AG08395 (cell line): ENCODE data around the gene PAX3.
A peak's percentile ranks its signal among the peaks of the same experiment; 100 is the strongest.

ENCODE experiments used
- DNase-seq: peaks from one replicate; pipeline ENCODE4 v3.0.0; 2012; ENCODE audit warnings: mixed read lengths, low spot score

PAX3 gene

DNA sequence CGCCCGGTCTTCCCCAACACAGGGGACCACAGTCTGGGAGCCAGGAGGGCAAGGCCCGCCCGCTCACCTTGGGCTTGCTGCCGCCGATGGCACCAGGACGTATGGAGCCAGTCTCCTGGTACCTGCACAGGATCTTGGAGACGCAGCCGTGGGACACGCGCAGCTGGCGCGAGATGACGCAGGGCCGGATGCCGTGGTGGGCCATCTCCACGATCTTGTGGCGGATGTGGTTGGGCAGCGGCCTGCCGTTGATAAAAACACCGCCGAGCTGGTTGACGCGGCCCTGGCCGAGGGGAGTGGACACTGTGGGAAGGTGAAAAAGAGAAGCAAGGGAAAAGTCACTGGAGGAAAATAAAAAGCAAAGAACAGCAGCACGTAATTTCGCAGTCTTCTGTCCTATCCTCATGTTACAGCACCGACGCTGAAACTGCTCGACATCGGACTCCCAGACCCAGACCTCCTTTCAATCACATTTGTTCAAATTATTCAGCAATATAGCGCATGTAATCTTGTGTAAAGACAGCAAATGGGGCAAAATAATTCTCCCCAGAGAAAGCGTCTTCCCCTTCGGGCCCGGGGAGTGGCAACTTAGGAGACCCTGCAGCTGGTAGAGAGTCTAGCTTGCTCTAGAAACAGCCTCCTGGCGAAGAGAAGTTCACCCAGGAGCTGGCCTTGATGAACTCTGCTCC is 1.7 kb downstream of the PAX3 start:
- no peak for DNase-seq

DNA sequence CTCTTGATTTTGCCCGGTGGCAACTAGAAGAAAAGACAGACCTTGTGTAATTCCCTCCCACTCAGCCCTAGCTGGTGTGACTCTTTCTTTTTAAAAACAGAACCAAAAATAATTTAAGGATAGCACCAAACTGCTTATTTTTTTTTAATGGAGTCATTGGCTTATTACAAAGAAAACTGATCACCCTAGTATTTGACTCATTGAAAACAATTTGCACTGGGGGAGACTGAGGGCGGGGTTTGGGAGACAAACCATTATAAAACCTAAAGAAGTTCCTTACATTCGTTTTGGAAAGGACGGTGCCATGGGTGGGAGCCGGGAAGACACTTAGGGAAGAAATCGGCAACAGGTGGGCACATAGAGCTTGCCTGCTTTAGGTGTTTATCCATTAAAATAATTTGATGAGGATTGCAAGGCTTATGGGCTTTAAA is 2.5 kb downstream of the PAX3 start:
- no peak for DNase-seq

DNA sequence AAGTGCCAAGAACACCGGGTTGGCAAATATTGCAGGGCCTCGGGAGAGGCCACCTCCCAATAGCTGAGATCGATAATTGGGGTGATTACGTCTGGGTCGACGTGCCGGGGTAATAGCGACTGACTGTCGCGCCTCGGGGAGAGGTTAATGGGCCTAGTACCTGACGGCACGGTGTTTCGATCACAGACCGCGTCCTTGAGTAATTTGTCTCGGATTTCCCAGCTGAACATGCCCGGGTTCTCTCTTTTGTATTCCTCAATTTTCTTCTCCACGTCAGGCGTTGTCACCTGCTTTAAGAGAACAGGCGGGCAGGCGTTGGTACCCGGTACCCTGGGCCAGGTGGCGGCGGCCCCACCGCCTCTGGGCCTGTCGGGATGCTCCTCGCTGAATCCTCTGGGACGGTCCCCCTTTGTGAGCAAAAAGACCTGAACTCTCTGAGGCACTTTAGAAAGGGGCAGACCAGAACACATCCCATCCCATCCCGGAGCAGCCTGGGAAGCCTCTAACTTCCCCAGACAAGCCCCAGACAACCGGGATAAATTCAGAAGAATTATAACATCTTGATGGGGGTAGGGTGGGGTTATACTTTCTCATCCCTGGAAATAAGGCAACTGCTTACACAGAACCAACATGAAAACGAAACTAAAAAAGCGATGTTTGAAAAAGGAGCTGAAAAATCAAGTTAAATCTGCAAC is 3.3 kb downstream of the PAX3 start:
- no peak for DNase-seq

DNA sequence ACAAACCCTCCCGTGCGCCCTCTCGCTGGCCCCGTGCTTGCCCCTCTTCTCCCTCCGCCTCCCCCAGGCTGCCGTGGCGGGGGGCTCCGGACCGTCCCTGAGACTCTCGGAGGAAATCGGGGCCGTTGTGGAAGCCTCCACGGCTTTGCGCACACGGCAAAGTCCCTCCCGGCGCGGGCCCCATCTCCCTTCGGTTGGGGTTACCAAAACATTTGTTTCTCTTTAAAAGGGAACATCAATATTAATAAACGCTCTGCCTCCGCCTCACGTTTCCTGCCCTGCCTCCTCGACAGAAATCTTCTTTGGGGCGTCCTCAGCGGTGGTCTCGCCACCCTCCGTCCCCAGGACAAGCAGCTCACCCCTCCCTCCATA is 3.8 kb downstream of the PAX3 start:
- DNase-seq: no peak

DNA sequence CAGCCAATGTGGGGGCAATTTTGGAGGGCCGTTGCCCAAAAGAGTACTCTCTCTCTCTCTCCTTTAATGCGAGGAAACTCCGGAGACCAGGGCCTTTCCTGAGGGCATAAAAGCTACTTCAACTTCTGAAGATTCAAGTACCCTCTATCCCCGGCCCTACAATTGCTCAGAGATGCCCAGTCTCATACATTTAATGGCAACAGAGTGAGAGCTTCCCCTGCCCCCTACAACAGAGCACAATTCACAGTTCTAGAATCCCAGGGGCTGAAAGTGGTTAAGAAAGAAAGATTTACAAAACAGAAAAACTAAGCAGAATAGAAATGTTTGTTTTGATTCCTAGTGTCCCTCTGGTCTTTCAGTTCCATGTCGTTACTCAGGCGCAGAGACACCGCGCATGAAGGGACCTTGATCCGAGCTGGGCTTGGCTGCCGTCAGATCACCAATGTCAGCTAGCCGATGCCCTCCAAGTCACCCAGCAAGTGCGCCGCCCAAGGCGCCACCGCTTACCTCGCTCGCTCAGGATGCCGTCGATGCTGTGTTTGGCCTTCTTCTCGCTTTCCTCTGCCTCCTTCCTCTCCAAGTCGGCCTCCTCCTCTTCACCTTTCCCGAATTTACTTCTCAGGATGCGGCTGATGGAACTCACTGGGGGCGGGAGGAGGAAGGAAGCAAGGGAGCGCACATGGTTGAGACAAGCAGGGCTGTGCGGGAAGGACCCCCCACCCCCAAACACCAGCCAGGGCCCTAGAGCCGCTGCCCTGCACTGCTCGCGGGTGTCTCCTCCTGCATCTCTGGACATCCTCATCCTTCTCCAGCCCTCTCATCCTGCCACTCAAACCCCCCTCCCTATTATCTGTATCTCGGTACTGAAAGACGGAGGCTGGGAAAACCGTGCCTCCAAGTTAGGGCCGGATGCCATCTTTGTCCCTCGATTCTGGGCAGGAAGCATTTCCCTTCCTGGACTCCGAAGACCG is 4.9 kb downstream of the PAX3 start:
- DNase-seq: no peak

DNA sequence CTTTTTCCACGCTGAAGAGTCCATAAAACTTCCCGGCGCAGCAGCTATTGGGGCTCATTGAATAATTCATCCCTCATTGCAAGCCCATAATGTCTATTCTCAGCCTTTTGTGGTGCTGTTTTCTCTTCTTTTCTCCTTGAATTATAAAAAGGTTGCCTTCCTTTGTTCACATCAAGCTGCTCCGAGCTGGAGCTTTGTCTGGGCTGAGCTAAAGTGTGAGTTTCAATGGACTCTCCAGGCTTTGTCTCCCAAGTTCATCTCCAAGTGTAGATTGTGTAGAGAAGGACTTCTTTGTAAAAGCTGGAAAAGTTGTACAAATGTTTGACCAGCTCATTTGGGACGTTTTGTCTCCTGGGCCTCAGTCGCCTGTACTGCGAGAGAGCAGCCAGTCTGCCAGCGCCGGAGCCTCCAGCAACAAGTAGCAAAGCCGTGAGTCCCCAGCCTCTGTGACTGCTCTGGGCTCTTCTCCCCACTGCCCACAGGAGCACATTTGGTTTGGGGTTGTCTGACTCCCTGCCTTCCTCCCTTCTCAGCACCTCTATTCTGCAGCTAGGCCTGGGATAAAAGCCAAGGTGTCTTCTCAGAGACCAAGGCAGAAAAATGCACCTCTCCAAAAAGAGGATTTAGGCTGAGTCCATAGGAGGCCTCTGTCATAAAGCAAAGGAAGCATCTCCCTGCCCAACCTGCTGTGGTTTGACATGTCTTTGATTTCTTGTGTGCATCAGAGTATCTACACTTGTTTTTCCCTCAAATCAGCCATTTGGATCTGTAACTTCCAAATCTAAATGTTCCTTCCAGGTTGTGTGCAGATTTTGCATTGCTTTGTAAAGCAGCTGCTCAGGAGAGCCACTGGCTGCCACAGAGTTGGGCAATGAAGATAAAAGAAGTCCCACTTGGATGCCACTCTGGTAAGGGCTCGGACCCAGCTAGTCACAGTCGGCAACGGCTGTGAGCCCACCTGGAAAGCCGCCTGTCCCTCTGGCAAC is 6.4 kb downstream of the PAX3 start:
- no peak for DNase-seq

DNA sequence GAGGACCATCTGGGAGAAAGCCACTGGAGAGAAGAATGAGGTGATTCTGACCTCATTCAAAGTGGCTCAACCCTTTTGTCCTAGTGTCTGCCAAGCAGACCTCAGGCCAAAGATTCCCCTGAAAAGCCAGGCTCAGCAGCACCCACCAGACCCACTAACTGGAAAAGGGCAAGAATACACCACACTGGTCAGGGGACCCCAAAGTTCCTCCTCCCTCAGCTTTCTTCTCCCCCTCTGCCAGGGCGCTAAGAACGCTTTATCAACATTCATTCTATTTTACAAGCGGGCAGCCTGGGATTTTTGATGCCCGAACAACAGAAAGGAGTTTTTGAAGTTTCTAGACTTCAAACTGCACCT is 7.3 kb downstream of the PAX3 start:
- DNase-seq: no peak

DNA sequence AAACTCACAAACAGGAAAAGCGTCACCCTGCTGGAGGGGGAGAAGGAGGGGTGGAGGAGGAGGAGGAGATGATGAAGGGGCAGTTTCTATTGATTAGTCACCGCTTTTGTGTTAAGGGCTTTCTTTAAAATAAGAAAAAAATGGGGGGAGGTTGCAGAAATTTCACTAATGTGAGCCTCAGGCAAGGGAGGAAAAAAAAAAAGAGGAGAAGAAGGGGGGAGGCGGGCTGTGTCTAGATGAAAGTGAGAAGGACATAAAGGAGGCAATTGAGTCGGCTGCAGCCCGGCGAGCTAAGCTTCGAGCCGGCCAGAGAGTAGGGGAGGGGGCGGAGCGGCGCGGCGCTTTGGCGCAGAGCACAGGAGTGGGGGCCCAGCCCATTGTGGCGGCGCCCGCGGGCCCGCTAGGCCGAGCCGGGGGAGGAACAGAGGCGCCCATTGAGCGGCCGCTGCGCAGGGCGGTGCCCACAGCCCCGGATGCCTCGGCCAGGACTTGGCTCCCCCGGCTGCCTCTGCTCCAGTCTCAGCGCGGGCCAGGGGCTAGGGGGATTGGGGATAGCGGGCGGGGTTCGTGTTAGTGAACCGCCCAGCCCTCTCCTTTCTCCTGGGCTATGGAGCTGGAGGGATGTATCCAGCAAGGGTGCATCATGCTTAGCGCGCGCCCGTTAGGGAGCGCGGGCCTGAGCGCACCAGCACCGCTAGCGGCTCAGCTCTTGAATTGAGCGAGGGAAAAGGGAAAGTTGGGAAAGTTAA is 7.9 kb downstream of the PAX3 start:
- DNase-seq: peak; percentile 79

DNA sequence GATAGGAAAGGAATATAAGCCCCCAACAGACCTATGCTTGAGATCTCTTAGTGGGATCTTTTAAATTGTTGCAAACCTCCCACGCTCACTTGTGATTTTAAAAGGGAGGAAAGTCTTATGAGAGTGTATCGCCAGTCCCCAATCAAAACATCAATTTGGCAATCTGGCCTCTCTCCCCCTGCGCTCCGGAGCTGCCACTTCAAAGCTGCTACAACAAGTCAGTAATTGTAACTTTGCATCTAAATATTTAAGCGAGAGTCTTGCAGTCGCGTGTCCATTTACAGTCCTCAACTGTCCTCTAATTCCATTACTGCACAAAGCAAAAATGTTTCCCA is 8.4 kb downstream of the PAX3 start:
- no peak for DNase-seq

DNA sequence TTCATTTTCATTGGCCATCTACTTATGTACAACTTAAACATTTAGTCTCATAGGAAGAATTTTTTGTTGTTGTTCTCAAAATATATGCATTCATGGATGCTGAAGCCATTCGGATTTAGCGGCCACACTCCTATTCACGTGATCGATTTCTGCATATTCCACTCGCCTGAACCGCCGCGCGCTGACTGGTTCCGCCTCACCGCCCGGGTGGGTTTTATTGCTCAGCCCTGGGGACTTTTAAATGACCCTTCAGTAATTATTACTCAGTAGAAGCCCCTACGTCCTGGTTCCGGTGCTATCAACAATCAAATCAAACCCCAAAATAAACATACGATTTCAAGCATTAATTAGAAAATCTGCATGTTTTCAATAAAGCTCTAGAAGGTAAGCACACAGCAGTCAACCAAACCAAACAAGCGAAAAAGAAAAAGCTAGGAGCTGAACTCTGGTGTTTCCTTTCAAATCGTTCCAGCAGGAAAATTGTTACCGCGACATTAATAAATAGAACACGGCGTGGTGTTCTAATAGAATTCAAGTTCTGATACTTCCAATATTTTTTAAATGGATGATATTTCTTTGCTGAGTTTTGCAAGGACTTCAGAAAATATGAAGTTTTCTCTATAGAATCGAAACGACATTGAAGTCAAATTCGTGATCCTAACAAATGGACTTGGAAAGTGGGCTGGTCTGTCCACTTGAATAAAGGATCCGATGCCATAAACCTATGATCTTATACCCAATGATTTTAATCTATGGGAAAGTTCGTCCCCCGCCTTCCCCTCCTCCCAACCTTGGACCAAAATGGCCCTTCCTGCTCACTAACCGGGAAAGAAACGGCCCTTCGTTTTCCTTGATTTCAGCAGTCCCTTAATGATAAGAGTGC is 9.3 kb downstream of the PAX3 start:
- no peak for DNase-seq

DNA sequence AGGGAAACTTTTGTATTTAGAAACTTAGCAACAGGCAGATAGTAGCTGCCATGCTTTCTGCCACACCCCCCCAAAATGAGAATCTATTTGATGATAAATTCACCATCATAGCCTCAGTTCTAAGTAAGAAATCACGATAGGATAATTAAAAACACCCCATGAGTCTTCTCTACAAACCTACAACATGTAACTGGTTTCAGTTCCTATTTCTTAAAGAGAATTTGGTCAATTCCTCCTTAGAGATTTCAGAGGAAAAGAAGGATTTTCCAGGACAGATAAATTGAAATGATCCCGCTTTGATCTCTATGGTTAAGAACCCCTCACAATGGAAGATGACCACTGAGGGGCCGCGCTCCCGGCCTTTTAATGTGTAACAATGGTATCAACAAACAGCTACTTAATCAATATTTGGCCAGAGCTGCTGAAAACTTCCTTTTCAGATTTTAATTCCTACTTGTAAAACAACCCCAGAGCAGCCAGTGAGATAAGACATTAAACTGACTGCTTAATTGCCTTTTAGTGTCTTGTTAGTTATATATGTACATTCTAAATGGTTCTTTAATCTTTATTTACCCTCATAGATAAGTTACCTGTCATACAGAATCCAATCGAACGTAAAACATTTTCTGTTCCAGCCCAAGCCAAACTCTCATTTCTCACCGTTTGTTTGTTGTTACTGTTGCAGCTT is 10.1 kb downstream of the PAX3 start:
- no peak for DNase-seq

DNA sequence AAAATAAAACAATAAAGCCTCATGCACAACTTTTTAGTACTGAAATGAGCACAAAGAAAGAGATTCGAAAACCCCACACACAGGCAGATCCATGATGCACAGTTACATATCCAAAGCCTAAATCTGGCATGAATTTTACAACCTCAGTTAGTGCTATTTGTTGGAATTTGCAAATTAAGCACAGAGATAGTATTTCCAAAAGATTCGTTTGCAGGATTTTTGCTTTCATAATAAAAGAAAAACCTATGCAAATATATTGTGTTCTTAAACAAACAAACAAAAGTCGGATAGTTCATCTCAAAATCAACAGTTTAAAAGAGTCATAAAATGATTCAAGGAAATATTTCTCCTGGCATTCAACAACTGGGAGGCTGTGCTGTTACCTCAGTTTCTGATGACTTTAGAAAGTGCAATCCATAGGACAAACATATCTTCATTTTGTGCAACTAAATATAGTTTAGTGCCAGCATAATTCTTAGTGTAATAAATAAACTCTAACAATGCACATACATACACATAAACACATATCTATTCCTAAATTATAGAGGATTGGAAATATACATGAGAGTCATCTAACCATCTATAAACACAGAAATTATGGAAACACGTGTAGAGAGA is 10.8 kb downstream of the PAX3 start:
- no peak for DNase-seq

DNA sequence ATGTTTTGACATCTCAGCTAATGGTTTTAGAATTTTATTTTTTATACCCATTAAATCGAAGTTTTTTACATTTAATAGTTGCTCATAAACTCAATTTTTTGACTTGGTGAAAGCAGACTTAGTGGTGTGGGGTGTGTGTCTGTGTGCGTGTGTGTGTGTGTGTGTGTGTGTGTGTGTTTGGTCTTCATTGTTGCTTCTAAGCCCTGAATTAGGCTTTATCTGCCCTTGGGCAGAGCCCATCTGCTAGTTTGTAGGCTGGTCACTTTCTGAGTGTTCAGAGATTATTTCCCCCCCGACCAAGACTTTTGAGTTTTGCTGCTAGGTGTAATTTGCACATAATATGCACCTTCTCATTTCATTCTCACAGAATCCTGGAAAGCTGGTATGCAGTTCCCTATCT is 14.3 kb downstream of the PAX3 start:
- no peak for DNase-seq

DNA sequence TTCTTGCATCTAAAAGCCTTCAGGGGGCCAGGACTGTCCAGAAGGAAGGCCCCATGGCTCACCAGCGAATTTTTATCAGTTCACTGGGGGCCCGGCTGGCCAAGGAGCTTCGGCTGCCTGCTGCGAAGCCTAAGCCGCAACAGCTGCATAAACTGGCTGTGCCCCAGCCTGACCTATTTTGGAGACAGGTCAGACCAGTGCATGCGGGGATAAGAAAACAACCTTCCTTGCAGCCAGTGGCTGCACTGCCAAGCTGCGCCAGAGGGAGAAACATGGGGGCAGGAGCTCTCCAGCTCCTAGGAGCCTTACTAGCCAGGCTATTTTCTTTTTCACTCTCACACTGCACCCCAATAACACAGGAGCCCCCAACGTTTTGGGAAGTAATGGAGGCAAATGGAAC is 15.2 kb downstream of the PAX3 start:
- no peak for DNase-seq

DNA sequence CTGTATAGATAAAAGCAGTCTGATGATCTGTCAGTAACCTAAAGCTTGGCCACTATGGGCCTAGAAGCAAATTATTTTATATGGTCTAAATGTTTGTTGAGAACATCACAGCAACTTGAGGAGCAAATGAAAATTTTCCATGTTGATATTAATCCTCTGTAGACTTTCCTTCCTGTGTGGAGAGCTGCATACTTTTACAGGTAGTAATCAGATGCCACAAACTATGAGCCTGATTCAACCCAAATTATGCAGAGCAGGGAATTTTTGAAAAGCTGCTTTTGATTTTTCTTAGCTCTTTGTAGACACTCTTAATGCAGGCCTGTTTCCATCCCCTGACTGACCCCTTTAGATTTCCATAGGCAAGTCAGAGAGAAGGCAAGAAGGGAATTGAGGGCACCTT is 17.3 kb downstream of the PAX3 start:
- peak; percentile 27 for DNase-seq

DNA sequence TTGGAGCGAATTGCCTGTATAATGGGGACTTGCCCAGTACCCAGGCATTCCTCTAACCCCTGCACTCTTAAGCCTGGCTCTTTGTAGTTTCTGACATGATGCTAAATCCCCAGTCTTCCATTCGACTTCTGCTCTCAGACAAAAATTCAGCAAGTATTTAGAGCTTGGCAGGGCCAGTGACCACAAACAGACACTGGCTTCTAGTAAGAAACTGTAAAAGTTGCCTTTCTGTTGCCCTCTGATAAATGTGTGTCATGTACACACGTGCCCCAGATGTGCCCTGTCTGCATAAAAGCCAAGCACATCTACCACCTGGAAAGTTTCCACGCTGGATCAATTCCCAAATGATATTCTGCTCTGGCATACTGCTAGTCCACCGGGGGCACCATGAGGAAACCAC is 18.0 kb downstream of the PAX3 start:
- DNase-seq: peak; percentile 41

DNA sequence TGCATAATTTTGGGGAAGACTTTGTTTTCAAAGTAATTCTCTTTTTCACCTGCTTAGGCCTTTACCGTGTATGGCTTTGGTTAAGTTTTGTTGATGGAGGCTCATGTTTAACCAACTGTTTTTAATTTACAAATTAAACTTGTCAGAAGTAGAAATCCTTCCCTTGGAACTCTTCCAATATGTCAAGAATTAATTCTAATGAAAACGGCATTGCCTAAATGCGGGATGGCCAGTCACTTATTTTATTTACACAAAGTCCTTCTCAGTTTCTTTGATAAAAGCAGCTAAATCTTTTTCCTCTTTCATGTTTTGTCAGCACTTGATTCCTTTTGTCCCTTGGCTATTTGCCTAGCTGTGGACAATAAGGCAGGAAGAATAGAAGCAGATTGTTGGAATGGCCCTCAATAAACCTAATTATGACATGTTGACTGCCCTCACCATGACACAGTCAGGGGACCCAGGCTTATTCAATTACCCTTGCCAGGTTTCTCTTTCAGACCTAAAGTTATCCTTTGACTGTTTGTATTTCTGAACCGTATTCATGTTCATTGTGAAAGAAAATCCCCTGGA is 26.3 kb downstream of the PAX3 start:
- no peak for DNase-seq

DNA sequence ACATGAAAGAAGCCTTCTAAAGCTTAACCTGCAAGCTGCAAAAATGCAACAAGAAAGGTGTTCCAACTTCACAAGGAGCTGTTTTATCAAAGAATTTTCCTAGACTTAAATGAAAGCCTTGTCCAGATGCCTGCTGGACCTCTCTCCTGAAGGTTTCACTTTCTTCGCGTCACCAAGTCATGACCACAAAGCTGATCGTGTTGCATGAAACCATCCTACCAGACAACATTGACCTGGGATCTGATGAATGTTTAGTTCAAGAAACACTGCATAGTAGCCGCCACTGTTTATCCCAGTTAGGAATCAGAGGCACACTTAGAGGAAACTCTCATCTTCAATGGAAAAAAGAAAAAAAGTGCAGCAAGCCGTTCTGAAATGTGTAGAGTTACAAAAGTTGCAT is 26.9 kb downstream of the PAX3 start:
- DNase-seq: no peak

DNA sequence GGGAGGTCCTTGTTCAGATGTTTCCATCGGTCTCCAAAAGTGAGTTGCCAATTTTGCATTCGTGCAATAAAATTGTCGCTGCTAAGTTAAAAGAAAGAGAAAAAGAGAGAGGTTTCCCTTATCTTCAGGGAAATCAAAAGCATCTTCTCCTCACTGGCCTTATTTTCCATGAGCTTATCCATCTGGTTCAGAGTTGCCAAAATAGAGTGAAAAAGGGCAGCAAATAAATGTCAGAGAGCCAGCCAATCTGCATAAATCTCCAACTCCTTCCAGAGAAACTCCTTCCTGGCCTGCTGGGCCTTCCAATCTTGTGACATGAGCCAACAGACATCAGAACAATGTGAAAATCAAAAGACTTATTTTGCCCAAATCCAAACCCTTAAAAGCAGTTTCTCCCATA is 28.4 kb downstream of the PAX3 start:
- peak; percentile 45 for DNase-seq
